ENCODE data around the gene DDAH1.

- TF ChIP-seq TAF1 (IDR thresholded peaks at IDR 0.05; ENCODE audit: borderline replicate concordance, low read depth, low read length): no peak
- no peak for TF ChIP-seq POLR2A (IDR thresholded peaks at IDR 0.05; ENCODE audit: low read depth, low read length)
Measured at GRCh38 chr1:85342207-85342606, 122.8 kb downstream of the DDAH1 start.
